Keratinocyte (primary cell): ENCODE results near the gene KLHDC7B. TPM values are rescaled to one million over a fixed set of nuclear protein-coding genes. Genes with fewer than 3 reads are reported as not detected.

Experiments
- DNase-seq: peaks from one replicate; pipeline ENCODE4 v3.0.0-alpha.2; 2011; ENCODE audit warnings: low read depth, missing footprints, low spot score
- FAIRE-seq: peaks from 2 replicates; lab custom pipeline; 2011; peaks lifted over from hg19 to GRCh38; lab: Jason Lieb, UNC
- H2AFZ ChIP-seq: 2 replicates; pipeline ENCODE4 v1.6.0; 2012; ENCODE audit warnings: low read length, control low read depth, inconsistent platforms; ENCODE audit not compliant: control insufficient read depth
- H3K27ac ChIP-seq: 2 replicates; pipeline ENCODE4 v1.5.1; 2011; ENCODE audit warnings: low read length; ENCODE audit not compliant: control insufficient read depth, insufficient read depth
- H3K27me3 ChIP-seq: 3 replicates; pipeline ENCODE4 v1.6.0; 2011; ENCODE audit warnings: low read length; ENCODE audit not compliant: control insufficient read depth, insufficient read depth; ENCODE audit errors: extremely low read depth
- H3K36me3 ChIP-seq, 2 experiments: 2 replicates in 1 of 2; 3 replicates in 1 of 2; pipeline ENCODE4 v1.5.1; 2011; ENCODE audit warnings: low read length in 2 of 2, mild to moderate bottlenecking in 1 of 2; ENCODE audit not compliant: control insufficient read depth in 2 of 2, insufficient read depth in 2 of 2; ENCODE audit errors: extremely low read depth in 1 of 2
- H3K4me1 ChIP-seq: 3 replicates; pipeline ENCODE4 v1.5.1; 2011; ENCODE audit warnings: low read length; ENCODE audit not compliant: control insufficient read depth, insufficient read depth; ENCODE audit errors: extremely low read depth
- H3K4me2 ChIP-seq: 3 replicates; pipeline ENCODE4 v1.6.0; 2011; ENCODE audit warnings: low read depth, low read length; ENCODE audit not compliant: control insufficient read depth, insufficient read depth; ENCODE audit errors: extremely low read depth
- H3K4me3 ChIP-seq, 3 experiments: fragments of 200-600 bp in 1 of 3; sonication (generic) in 1 of 3; 2 replicates in 2 of 3; 3 replicates in 1 of 3; pipeline ENCODE4 v1.5.1; 2011 to 2016; ENCODE audit warnings: low read length in 3 of 3, mild to moderate bottlenecking in 3 of 3, control low read depth in 2 of 3, inconsistent platforms in 1 of 3, low read depth in 1 of 3, mixed read lengths in 1 of 3, mixed run types in 1 of 3, moderate library complexity in 1 of 3; ENCODE audit not compliant: control insufficient read depth in 2 of 3, insufficient read depth in 2 of 3; ENCODE audit errors: extremely low read depth in 1 of 3
- H3K79me2 ChIP-seq: 2 replicates; pipeline ENCODE4 v1.6.0; 2012; ENCODE audit warnings: low read length; ENCODE audit not compliant: control insufficient read depth, insufficient read depth
- H3K9ac ChIP-seq: 3 replicates; pipeline ENCODE4 v1.6.0; 2011; ENCODE audit warnings: low read length; ENCODE audit not compliant: control insufficient read depth, insufficient read depth; ENCODE audit errors: extremely low read depth
- H3K9me1 ChIP-seq: 3 replicates; pipeline ENCODE4 v1.6.0; 2011; ENCODE audit warnings: low read length; ENCODE audit not compliant: control insufficient read depth, insufficient read depth; ENCODE audit errors: extremely low read depth
- H3K9me3 ChIP-seq: 2 replicates; pipeline ENCODE4 v1.5.1; 2012; ENCODE audit warnings: low read depth, low read length; ENCODE audit not compliant: control insufficient read depth
- H4K20me1 ChIP-seq: 3 replicates; pipeline ENCODE4 v1.6.0; 2011; ENCODE audit warnings: low read length; ENCODE audit not compliant: control insufficient read depth, insufficient read depth; ENCODE audit errors: extremely low read depth
- CTCF ChIP-seq, 3 experiments: IDR thresholded peaks in 1 of 3; conservative IDR thresholded peaks in 1 of 3; optimal IDR thresholded peaks in 1 of 3; 2 replicates in 2 of 3; 3 replicates in 1 of 3; pipeline versions ENCODE3 to v1.5.1; 2011; ENCODE audit warnings: low read length in 3 of 3, mild to moderate bottlenecking in 3 of 3, moderate library complexity in 2 of 3, control low read depth in 1 of 3, inconsistent platforms in 1 of 3; ENCODE audit not compliant: insufficient read depth in 2 of 3; ENCODE audit errors: extremely low read depth in 1 of 3
- EZH2 ChIP-seq: IDR thresholded peaks from one replicate; pipeline ENCODE4 v1.6.1; 2012; ENCODE audit warnings: inconsistent platforms, mild to moderate bottlenecking, low read length, moderate library complexity
- dilution Hi-C: fragments of 300-500 bp; cut with MboI; formaldehyde crosslinking; loops from one replicate; pipeline ENCODE4 v1.7.0; 2020; ENCODE audit warnings: low sequenced_read_pairs; ENCODE audit not compliant: extremely low pct_ligation_motif_present
- polyA plus RNA-seq, 5 experiments: library from polyadenylated mRNA; depleted of rRNA in 3 of 5; stranded (reverse) in 3 of 5; stranded (forward) in 1 of 5; unstranded in 1 of 5; fragments of >200 nt; gene quantifications; 1 replicate in 1 of 5; 2 replicates in 3 of 5; 3 replicates in 1 of 5; pipeline versions ENCODE4 v1.2.1 to v1.2.3, GENCODE V29; 2011 to 2012; ENCODE audit warnings: missing spikeins in 2 of 5, low read depth in 1 of 5, low replicate concordance in 1 of 5

KLHDC7B gene
- polyA plus RNA-seq, 1 donor (not counting 4 experiments of a cell fraction or from before 2014, with no cell fraction given), result 0.01 TPM

GRCh38 chr22:50569896-50570535 is 24.3 kb downstream of the KLHDC7B start:
- H3K4me2 ChIP-seq, result no peak overlapping the region
- H3K4me1 ChIP-seq, result no peaks in the 10 kb centered on the region
- H3K4me3 ChIP-seq, result no peak overlapping the region
- H2AFZ ChIP-seq, result no peak overlapping the region
- dilution Hi-C loops, result no loop called here
- no peaks in the 10 kb centered on the region for H3K9me3 ChIP-seq
- no peaks in the 10 kb centered on the region for H3K9me1 ChIP-seq
- H3K36me3 ChIP-seq, result peaks cover 16 to 29% of the 10 kb centered on the region in 2 experiments
- no peaks in the 10 kb centered on the region for H3K27me3 ChIP-seq
- FAIRE-seq, result no peak
- no peak overlapping the region for H3K9ac ChIP-seq
- no peak for TF ChIP-seq CTCF (optimal IDR thresholded peaks at IDR 0.05 in 1 of 3, IDR thresholded peaks at IDR 0.05 in 1 of 3, conservative IDR thresholded peaks at IDR 0.05 in 1 of 3; ENCODE audit: extremely low read depth in 1 of 3, insufficient read depth in 2 of 3, low read length in 3 of 3)
- no peak for TF ChIP-seq EZH2
- H3K79me2 ChIP-seq, result no peaks in the 10 kb centered on the region
- DNase-seq, result no peak
- H4K20me1 ChIP-seq, result no peaks in the 10 kb centered on the region
- H3K27ac ChIP-seq, result no peak overlapping the region

GRCh38 chr22:50570861-50571260 is 25.2 kb downstream of the KLHDC7B start:
- Histone ChIP-seq H3K27ac (no peak overlapping the region), H2AFZ (no peak overlapping the region), H3K9me1 (no peaks in the 10 kb centered on the region), H3K4me3 (no peak overlapping the region), H3K4me2 (no peak overlapping the region), H3K27me3 (no peaks in the 10 kb centered on the region), H3K36me3 (peaks cover 16 to 29% of the 10 kb centered on the region in 2 experiments), H4K20me1 (no peaks in the 10 kb centered on the region), H3K9me3 (no peaks in the 10 kb centered on the region), H3K79me2 (no peaks in the 10 kb centered on the region), H3K9ac (no peak overlapping the region), H3K4me1 (no peaks in the 10 kb centered on the region)
- no peak for FAIRE-seq
- TF ChIP-seq EZH2 (no peak), CTCF (optimal IDR thresholded peaks at IDR 0.05 in 1 of 3, IDR thresholded peaks at IDR 0.05 in 1 of 3, conservative IDR thresholded peaks at IDR 0.05 in 1 of 3; ENCODE audit: extremely low read depth in 1 of 3, insufficient read depth in 2 of 3, low read length in 3 of 3) (no peak)
- dilution Hi-C loops, result no loop called here
- DNase-seq, result no peak
